B cell (primary cell): ENCODE measurements around the gene CGB3. TPM values are rescaled to one million over a fixed set of nuclear protein-coding genes. Genes with fewer than 3 reads are reported as not detected.
A peak's percentile ranks its signal among the peaks of the same experiment; 100 is the strongest.

Experiments
- ATAC-seq: fragments of 200-7000 bp; cut with Tn5 transposase; one replicate; pipeline ENCODE4 v1.10.0; 2021; ENCODE audit warnings: low read depth, mild to moderate bottlenecking, moderate number of reproducible peaks, moderate library complexity
- CTCF ChIA-PET: fragments of 350-600 bp; sonication (Branson Sonifier 250); formaldehyde crosslinking; loops from one replicate; lab custom pipeline; 2021; ENCODE audit warnings: antibody characterized with exemption, inconsistent platforms; lab: Charles Lee
- POLR2A ChIA-PET: fragments of 350-600 bp; sonication (Branson Sonifier 250); formaldehyde crosslinking; loops from one replicate; lab custom pipeline; 2021; ENCODE audit warnings: antibody characterized with exemption; lab: Charles Lee
- DNase-seq: peaks from one replicate; pipeline ENCODE4 v3.0.0; 2013
- H2AFZ ChIP-seq: 2 replicates; pipeline ENCODE4 v1.6.1; 2012; ENCODE audit warnings: mild to moderate bottlenecking, low read depth, low read length; ENCODE audit not compliant: insufficient read depth, poor library complexity, severe bottlenecking
- H3K27ac ChIP-seq, 2 donors: 1 replicate in 1 of 2; 2 replicates in 1 of 2; pipeline ENCODE4 v1.5.1; 2012 to 2013; ENCODE audit warnings: low read length in 2 of 2, mild to moderate bottlenecking in 2 of 2, moderate library complexity in 1 of 2
- H3K27me3 ChIP-seq, 4 experiments: fragments of 200-600 bp in 1 of 4; sonication (generic) in 1 of 4; replicated peaks in 1 of 4; 1 replicate in 2 of 4; 2 replicates in 2 of 4; pipeline versions ENCODE4 v1.6.1 to v1.7.0; 2013 to 2016; ENCODE audit warnings: low read length in 3 of 4, mild to moderate bottlenecking in 2 of 4, mixed read lengths in 1 of 4, moderate library complexity in 1 of 4; ENCODE audit not compliant: insufficient read depth in 4 of 4, control insufficient read depth in 3 of 4; ENCODE audit errors: control extremely low read depth in 1 of 4
- H3K36me3 ChIP-seq, 2 experiments: replicated peaks in 1 of 2; 1 replicate in 1 of 2; 2 replicates in 1 of 2; pipeline versions ENCODE4 v1.6.1 to v1.7.1; 2013; ENCODE audit warnings: low read length in 1 of 2; ENCODE audit not compliant: insufficient read depth in 2 of 2, control insufficient read depth in 1 of 2; ENCODE audit errors: control extremely low read depth in 1 of 2, extremely low read depth in 1 of 2
- H3K4me1 ChIP-seq, 2 donors: fragments of 200-600 bp in 1 of 2; sonication (generic) in 1 of 2; 1 replicate in 1 of 2; 2 replicates in 1 of 2; pipeline versions ENCODE4 v1.5.1 to v1.6.1; 2013 to 2017; ENCODE audit warnings: low read length in 2 of 2; ENCODE audit not compliant: control insufficient read depth in 2 of 2, insufficient read depth in 2 of 2
- H3K4me2 ChIP-seq: replicated peaks from 2 replicates; pipeline ENCODE3; 2012; ENCODE audit warnings: mild to moderate bottlenecking, low read depth, low read length; ENCODE audit not compliant: poor library complexity, severe bottlenecking
- H3K4me3 ChIP-seq, 5 experiments: fragments of 200-600 bp in 1 of 5; sonication (generic) in 1 of 5; 1 replicate in 3 of 5; 2 replicates in 2 of 5; pipeline versions ENCODE4 v1.5.1 to v1.7.0; 2011 to 2016; ENCODE audit warnings: low read length in 4 of 5, mild to moderate bottlenecking in 4 of 5, low read depth in 2 of 5, control low read depth in 1 of 5, moderate library complexity in 1 of 5; ENCODE audit not compliant: insufficient read depth in 1 of 5; ENCODE audit errors: control extremely low read depth in 1 of 5, extremely low read depth in 1 of 5
- H3K79me2 ChIP-seq: fragments of 200-600 bp; sonication (generic); one replicate; pipeline ENCODE4 v1.6.0; 2016; ENCODE audit warnings: low read length; ENCODE audit not compliant: control insufficient read depth, insufficient read depth
- H3K9ac ChIP-seq: fragments of 200-600 bp; sonication (generic); 2 replicates; pipeline ENCODE4 v1.6.1; 2017; ENCODE audit warnings: mild to moderate bottlenecking, low read length, moderate library complexity
- H3K9me3 ChIP-seq, 3 donors: one replicate each; pipeline versions ENCODE4 v1.6.1 to v1.7.1; 2013; ENCODE audit warnings: low read length in 2 of 3; ENCODE audit not compliant: control insufficient read depth in 2 of 3, insufficient read depth in 1 of 3; ENCODE audit errors: control extremely low read depth in 1 of 3
- H4K20me1 ChIP-seq: 2 replicates; pipeline ENCODE4 v1.6.0; 2012; ENCODE audit warnings: mild to moderate bottlenecking, low read length; ENCODE audit not compliant: insufficient read depth, control insufficient read depth, poor library complexity, severe bottlenecking
- H3K27ac Mint-ChIP-seq: one replicate; pipeline ENCODE4 v1.8.0; 2021; ENCODE audit warnings: mixed read lengths
- H3K27me3 Mint-ChIP-seq: one replicate; pipeline ENCODE4 v1.8.0; 2021; ENCODE audit warnings: mixed read lengths
- H3K4me1 Mint-ChIP-seq: one replicate; pipeline ENCODE4 v1.8.0; 2021; ENCODE audit warnings: mixed read lengths
- H3K4me3 Mint-ChIP-seq: one replicate; pipeline ENCODE4 v1.8.0; 2021; ENCODE audit warnings: mixed read lengths
- H3K9me3 Mint-ChIP-seq: one replicate; pipeline ENCODE4 v1.8.0; 2022; ENCODE audit warnings: mixed read lengths; ENCODE audit not compliant: insufficient read depth
- EZH2 ChIP-seq: IDR thresholded peaks from 2 replicates; pipeline ENCODE4 v1.6.1; 2012; ENCODE audit warnings: borderline replicate concordance, low read depth, mild to moderate bottlenecking, moderate library complexity, low read length; ENCODE audit not compliant: insufficient read depth, poor library complexity, severe bottlenecking
- WGBS: methylation state at CpG from one replicate; pipeline ENCODE4 v1.1.5; 2013; ENCODE audit warnings: missing lambda C conversion rate; ENCODE audit not compliant: insufficient coverage; 5-methylcytosine and 5-hydroxymethylcytosine counted together
- intact Hi-C: fragments of 100-400 bp; cut with micrococcal nuclease; formaldehyde crosslinking; loops from one replicate; pipeline ENCODE4 v1.10.0; 2022
- polyA plus RNA-seq: library from polyadenylated mRNA; depleted of rRNA; stranded (reverse); fragments of >200 nt; gene quantifications from 2 replicates; pipeline ENCODE4 v1.2.3, GENCODE V29; 2012
- total RNA-seq, 2 donors: library from RNA; stranded (reverse); fragments of 120-200 nt in 1 of 2; gene quantifications; 1 replicate in 1 of 2; 2 replicates in 1 of 2; pipeline versions ENCODE4 v1.2.3 to v1.2.4, GENCODE V29; 2013 to 2022
- TF ChIP-seq, protein P1 (sequence below): fragments of 200-600 bp; IDR thresholded peaks from one replicate; pipeline ENCODE4 v1.8.0; 2022; ENCODE audit warnings: antibody characterized with exemption, mild to moderate bottlenecking

CGB3 gene
- total and polyA plus RNA-seq, 2 donors (not counting 1 experiment from before 2014, with no cell fraction given): not detected

DNA sequence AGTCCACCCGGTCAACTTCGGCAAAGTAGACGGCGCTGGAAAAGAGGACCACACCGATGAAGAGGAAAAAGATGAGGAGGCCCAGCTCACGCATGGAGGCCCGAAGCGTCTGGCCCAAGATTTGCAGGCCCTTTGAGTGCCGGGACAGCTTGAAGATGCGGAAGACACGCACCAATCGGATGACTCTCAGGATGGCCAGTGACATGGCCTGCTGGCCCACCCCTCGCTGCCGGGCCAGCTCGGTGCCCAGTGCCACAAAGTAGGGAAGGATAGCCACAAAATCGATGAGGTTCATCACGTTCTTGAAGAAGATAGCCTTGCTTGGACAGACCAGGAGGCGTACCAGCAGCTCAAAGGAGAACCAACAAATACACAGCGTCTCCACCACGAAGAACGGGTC, 46.3 kb upstream of the CGB3 start:
- no peak overlapping the region for H3K4me3 ChIP-seq
- no peaks in the 10 kb centered on the region for H3K79me2 ChIP-seq
- no peak overlapping the region for H2AFZ ChIP-seq
- POLR2A ChIA-PET: interaction anchor here (0.5 kb wide), 1 partner anchor 255 kb away, joined by 3 read pairs; no protein-coding TSS in a partner anchor
- no peak overlapping the region for H3K27ac Mint-ChIP-seq
- H3K9me3 Mint-ChIP-seq: peaks cover 1% of the 10 kb centered on the region
- peaks cover 0 to 20% (median 0%) of the 10 kb centered on the region in 3 donors for H3K9me3 ChIP-seq
- no peak overlapping the region for H3K4me2 ChIP-seq
- H3K4me3 Mint-ChIP-seq: peak overlapping the region; percentile 26
- 93% methylated on average over 21 of the region's 21 CpGs for WGBS
- DNase-seq (no peak), ATAC-seq (no peak)
- CTCF ChIA-PET: interaction anchor here (0.8 to 1.5 kb wide), 3 partner anchors 12 to 138 kb away, joined by 3 to 5 read pairs (median 3); no protein-coding TSS in a partner anchor
- intact Hi-C loops: no loop called here
- no peak for TF ChIP-seq EZH2
- TF ChIP-seq, protein P1, sequence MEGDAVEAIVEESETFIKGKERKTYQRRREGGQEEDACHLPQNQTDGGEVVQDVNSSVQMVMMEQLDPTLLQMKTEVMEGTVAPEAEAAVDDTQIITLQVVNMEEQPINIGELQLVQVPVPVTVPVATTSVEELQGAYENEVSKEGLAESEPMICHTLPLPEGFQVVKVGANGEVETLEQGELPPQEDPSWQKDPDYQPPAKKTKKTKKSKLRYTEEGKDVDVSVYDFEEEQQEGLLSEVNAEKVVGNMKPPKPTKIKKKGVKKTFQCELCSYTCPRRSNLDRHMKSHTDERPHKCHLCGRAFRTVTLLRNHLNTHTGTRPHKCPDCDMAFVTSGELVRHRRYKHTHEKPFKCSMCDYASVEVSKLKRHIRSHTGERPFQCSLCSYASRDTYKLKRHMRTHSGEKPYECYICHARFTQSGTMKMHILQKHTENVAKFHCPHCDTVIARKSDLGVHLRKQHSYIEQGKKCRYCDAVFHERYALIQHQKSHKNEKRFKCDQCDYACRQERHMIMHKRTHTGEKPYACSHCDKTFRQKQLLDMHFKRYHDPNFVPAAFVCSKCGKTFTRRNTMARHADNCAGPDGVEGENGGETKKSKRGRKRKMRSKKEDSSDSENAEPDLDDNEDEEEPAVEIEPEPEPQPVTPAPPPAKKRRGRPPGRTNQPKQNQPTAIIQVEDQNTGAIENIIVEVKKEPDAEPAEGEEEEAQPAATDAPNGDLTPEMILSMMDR: no peak
- no peaks in the 10 kb centered on the region for H3K36me3 ChIP-seq
- H4K20me1 ChIP-seq: no peaks in the 10 kb centered on the region
- peaks cover 7 to 16% of the 10 kb centered on the region in 2 donors for H3K4me1 ChIP-seq
- no peak overlapping the region for H3K9ac ChIP-seq
- peaks cover 77% of the 10 kb centered on the region for H3K27me3 Mint-ChIP-seq
- no peak overlapping the region for H3K27ac ChIP-seq
- peaks cover 0 to 72% (median 31%) of the 10 kb centered on the region in 4 experiments for H3K27me3 ChIP-seq
- peaks cover 14% of the 10 kb centered on the region for H3K4me1 Mint-ChIP-seq

GRCh38 chr19:49069026-49069425, 44.9 kb upstream of the CGB3 start:
- Histone ChIP-seq H3K27me3 (peaks cover 0 to 73% (median 35%) of the 10 kb centered on the region in 4 experiments), H3K9me3 (peaks cover 0 to 20% (median 0%) of the 10 kb centered on the region in 3 donors), H3K27ac (no peak overlapping the region), H3K4me2 (no peak overlapping the region), H3K79me2 (no peaks in the 10 kb centered on the region), H4K20me1 (no peaks in the 10 kb centered on the region), H3K4me1 (peaks cover 7 to 21% of the 10 kb centered on the region in 2 donors), H3K9ac (no peak overlapping the region), H2AFZ (no peak overlapping the region), H3K4me3 (no peak overlapping the region), H3K36me3 (no peaks in the 10 kb centered on the region)
- TF ChIP-seq, protein P1: no peak
- Mint-ChIP-seq H3K4me3 (no peak overlapping the region), H3K27me3 (peaks cover 72% of the 10 kb centered on the region), H3K27ac (no peak overlapping the region), H3K9me3 (peaks cover 1% of the 10 kb centered on the region), H3K4me1 (peaks cover 15% of the 10 kb centered on the region)
- DNase-seq (no peak), ATAC-seq (no peak)
- CTCF ChIA-PET: interaction anchor here (1.0 to 1.3 kb wide), 2 partner anchors 29 to 36 kb away, joined by 4 read pairs; no protein-coding TSS in a partner anchor
- intact Hi-C loops: no loop called here
- POLR2A ChIA-PET: no interaction called here
- WGBS: 93% methylated on average over 9 of the region's 9 CpGs
